Lower lobe of right lung (tissue), 2 donors: Measurements from ENCODE around the gene GABRR2. TPM values are rescaled to one million over a fixed set of nuclear protein-coding genes. Genes with fewer than 3 reads are reported as not detected.

Experiments used
- ATAC-seq, 2 donors: fragments of 200-7000 bp; cut with Tn5 transposase; one replicate each; pipeline ENCODE4 v1.9.1; 2020 to 2022; ENCODE audit warnings: mild to moderate bottlenecking in 2 of 2, moderate library complexity in 2 of 2
- DNase-seq: peaks from one replicate; pipeline ENCODE4 v3.0.0-alpha.2; 2020
- H3K27ac ChIP-seq: fragments of 200-600 bp; one replicate; pipeline ENCODE4 v1.8.0; 2022
- H3K27me3 ChIP-seq: fragments of 200-600 bp; one replicate; pipeline ENCODE4 v1.8.0; 2022; ENCODE audit warnings: low read depth
- H3K36me3 ChIP-seq: fragments of 200-600 bp; one replicate; pipeline ENCODE4 v1.8.0; 2022; ENCODE audit warnings: mild to moderate bottlenecking
- H3K4me1 ChIP-seq: fragments of 200-600 bp; one replicate; pipeline ENCODE4 v1.8.0; 2022
- H3K4me3 ChIP-seq: fragments of 200-600 bp; one replicate; pipeline ENCODE4 v1.8.0; 2022; ENCODE audit warnings: mild to moderate bottlenecking
- H3K9me3 ChIP-seq: fragments of 200-600 bp; one replicate; pipeline ENCODE4 v1.8.0; 2022
- CTCF ChIP-seq: fragments of 200-600 bp; IDR thresholded peaks from one replicate; pipeline ENCODE4 v1.8.0; 2022; ENCODE audit warnings: antibody characterized with exemption, mild to moderate bottlenecking
- intact Hi-C: fragments of 100-400 bp; cut with DNase I; formaldehyde crosslinking; loops from one replicate; pipeline ENCODE4 v1.11.0; 2022
- total RNA-seq: library from RNA; stranded (reverse); fragmentation: NEBNext Ultra II Directional; extraction: Animal tissue kit (Norgen Biotek cat#: 25700); gene quantifications from one replicate; pipeline ENCODE4 v1.2.1, GENCODE V29; 2021
- donor health status: DM: no; HTN: yes; CAD: no; lungs with severe emphysema.

The GABRR2 gene
- total RNA-seq, 1 donor from 2014 or later: 1.2 TPM

- Histone ChIP-seq H3K36me3 (no peaks in the 10 kb centered on the region), H3K27me3 (no peaks in the 10 kb centered on the region)
These were observed 37.4 kb upstream of the GABRR2 start, which contains the start of gene UBE2J1 for GRCh38 chr6:89352278-89353117. Gene UBE2J1, minus strand, starts transcription at chr6:89352722. Its CDS starts 153 bp downstream, at chr6:89352569.

GRCh38 chr6:89351671-89352277 is 36.7 kb upstream of the GABRR2 start:
- H3K27ac ChIP-seq: peak overlapping the region; percentile 99
- H3K4me1 ChIP-seq: peaks cover 54% of the 10 kb centered on the region
- no peak for TF ChIP-seq CTCF
- no peaks in the 10 kb centered on the region for H3K27me3 ChIP-seq
- H3K9me3 ChIP-seq: no peaks in the 10 kb centered on the region
- ATAC-seq (no peak), DNase-seq (no peak)
- peak overlapping the region; percentile 88 for H3K4me3 ChIP-seq
- H3K36me3 ChIP-seq: no peaks in the 10 kb centered on the region
- intact Hi-C loops: no loop called here

More at GRCh38 chr6:89352278-89353117, 37.4 kb upstream of the GABRR2 start, which contains the start of gene UBE2J1:
- ATAC-seq: peak; percentile 98
- peak within 1 kb of the TSS; percentile 99 for H3K27ac ChIP-seq
- H3K9me3 ChIP-seq: no peaks in the 10 kb centered on the region
- intact Hi-C loops: no loop called here
- peak; percentile 97 for DNase-seq
- H3K4me1 ChIP-seq: peaks cover 47% of the 10 kb centered on the region
- TF ChIP-seq CTCF: peak; percentile 6
- H3K4me3 ChIP-seq: peak within 1 kb of the TSS; percentile 88

GRCh38 chr6:89350281-89350966 is 35.3 kb upstream of the GABRR2 start:
- peak overlapping the region; percentile 99 for H3K27ac ChIP-seq
- no peak for ATAC-seq

GRCh38 chr6:89348372-89348771 is 33.3 kb upstream of the GABRR2 start:
- TF ChIP-seq CTCF: no peak
- no peak overlapping the region for H3K27ac ChIP-seq
- H3K4me3 ChIP-seq: no peak overlapping the region
- intact Hi-C loops: no loop called here
- ATAC-seq: no peak
- peaks cover 68% of the 10 kb centered on the region for H3K4me1 ChIP-seq
- H3K36me3 ChIP-seq: no peaks in the 10 kb centered on the region
- H3K27me3 ChIP-seq: no peaks in the 10 kb centered on the region
- DNase-seq: no peak
- H3K9me3 ChIP-seq: no peaks in the 10 kb centered on the region

More at GRCh38 chr6:89350281-89350966, 35.3 kb upstream of the GABRR2 start:
- intact Hi-C loops: no loop called here
- Histone ChIP-seq H3K36me3 (no peaks in the 10 kb centered on the region), H3K27me3 (no peaks in the 10 kb centered on the region), H3K4me3 (peak overlapping the region; percentile 88), H3K4me1 (peaks cover 59% of the 10 kb centered on the region), H3K9me3 (no peaks in the 10 kb centered on the region)
- DNase-seq: no peak
- TF ChIP-seq CTCF: no peak

- Histone ChIP-seq H3K27me3 (no peaks in the 10 kb centered on the region), H3K36me3 (peaks cover 3% of the 10 kb centered on the region), H3K9me3 (no peaks in the 10 kb centered on the region), H3K4me3 (no peak overlapping the region), H3K4me1 (peaks cover 65% of the 10 kb centered on the region), H3K27ac (peak overlapping the region; percentile 5)
- intact Hi-C loops: no loop called here
- ATAC-seq: no peak
- peak; percentile 55 for DNase-seq
- no peak for TF ChIP-seq CTCF
These were observed 32.7 kb upstream of the GABRR2 start for GRCh38 chr6:89347825-89348224.
